ENCODE measurements around the gene ZNF423. TPM values are rescaled to one million over a fixed set of nuclear protein-coding genes. Genes with fewer than 3 reads are reported as not detected.

Gene ZNF423
- total RNA-seq, 2 experiments from 2014 or later: not detected

DNA sequence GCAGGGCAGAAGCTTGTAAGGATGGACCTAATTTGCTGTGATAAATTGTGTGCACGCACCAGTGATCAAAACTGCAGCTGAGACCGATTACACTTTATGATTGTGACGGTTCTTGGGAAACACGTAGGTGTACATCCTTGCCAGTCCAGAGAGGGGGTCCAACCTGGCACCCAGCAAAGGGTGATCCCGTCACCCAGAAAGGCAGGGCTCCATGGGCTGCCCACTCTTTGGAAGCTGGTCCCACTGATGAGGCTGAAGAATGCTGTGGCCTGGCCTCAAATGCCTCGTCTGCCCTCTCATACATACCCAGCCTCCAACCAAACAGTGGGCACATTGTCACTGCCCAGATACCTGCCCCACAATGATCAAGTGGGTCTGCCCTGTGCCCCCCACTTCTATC, 350.4 kb downstream of the ZNF423 start:
- Mint-ChIP-seq H3K27ac (no peak overlapping the region), H3K9me3 (no peaks in the 10 kb centered on the region), H3K4me3 (no peak overlapping the region), H3K36me3 (ENCODE audit: low read depth) (no peaks in the 10 kb centered on the region), H3K27me3 (no peaks in the 10 kb centered on the region), H3K4me1 (ENCODE audit: low read depth) (no peaks in the 10 kb centered on the region)
- ChIA-PET CTCF (no interaction called here), POLR2A (no interaction called here)
- TF ChIP-seq, protein P1, sequence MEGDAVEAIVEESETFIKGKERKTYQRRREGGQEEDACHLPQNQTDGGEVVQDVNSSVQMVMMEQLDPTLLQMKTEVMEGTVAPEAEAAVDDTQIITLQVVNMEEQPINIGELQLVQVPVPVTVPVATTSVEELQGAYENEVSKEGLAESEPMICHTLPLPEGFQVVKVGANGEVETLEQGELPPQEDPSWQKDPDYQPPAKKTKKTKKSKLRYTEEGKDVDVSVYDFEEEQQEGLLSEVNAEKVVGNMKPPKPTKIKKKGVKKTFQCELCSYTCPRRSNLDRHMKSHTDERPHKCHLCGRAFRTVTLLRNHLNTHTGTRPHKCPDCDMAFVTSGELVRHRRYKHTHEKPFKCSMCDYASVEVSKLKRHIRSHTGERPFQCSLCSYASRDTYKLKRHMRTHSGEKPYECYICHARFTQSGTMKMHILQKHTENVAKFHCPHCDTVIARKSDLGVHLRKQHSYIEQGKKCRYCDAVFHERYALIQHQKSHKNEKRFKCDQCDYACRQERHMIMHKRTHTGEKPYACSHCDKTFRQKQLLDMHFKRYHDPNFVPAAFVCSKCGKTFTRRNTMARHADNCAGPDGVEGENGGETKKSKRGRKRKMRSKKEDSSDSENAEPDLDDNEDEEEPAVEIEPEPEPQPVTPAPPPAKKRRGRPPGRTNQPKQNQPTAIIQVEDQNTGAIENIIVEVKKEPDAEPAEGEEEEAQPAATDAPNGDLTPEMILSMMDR (IDR thresholded peaks at IDR 0.05): no peak
- intact Hi-C loops (cut with micrococcal nuclease): no loop called here
- DNase-seq (no peak), ATAC-seq (no peak)

DNA sequence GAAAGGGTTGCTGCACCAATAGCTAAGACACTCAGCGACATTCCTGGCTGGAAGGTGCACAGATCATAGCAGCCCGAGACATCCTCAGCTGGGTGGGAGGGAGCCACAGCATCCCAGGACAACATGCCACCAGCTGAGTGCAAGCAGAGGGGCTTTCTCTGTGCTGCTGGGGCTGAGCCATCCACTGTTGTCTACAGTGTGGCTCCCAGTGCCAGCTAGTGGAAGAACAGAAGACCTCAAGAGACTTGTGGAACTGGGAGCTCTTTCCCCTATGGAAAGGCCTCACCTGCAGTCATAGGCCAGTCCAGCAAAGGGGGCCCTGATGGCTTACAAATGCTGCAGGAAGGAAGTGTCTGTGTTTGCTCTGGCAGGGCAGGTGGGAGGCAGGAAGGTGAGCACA, 351.3 kb downstream of the ZNF423 start:
- ChIA-PET CTCF (interaction anchor here (1.2 to 1.3 kb wide), 2 partner anchors 11 to 12 kb away, joined by 3 read pairs; no protein-coding TSS in a partner anchor), POLR2A (no interaction called here)
- Mint-ChIP-seq H3K27ac (no peak overlapping the region), H3K27me3 (no peaks in the 10 kb centered on the region), H3K4me3 (no peak overlapping the region), H3K9me3 (no peaks in the 10 kb centered on the region), H3K4me1 (ENCODE audit: low read depth) (no peaks in the 10 kb centered on the region), H3K36me3 (ENCODE audit: low read depth) (no peaks in the 10 kb centered on the region)
- intact Hi-C loops (cut with micrococcal nuclease): no loop called here
- TF ChIP-seq, protein P1 (IDR thresholded peaks at IDR 0.05): no peak
- no peak for DNase-seq
- ATAC-seq: no peak

DNA sequence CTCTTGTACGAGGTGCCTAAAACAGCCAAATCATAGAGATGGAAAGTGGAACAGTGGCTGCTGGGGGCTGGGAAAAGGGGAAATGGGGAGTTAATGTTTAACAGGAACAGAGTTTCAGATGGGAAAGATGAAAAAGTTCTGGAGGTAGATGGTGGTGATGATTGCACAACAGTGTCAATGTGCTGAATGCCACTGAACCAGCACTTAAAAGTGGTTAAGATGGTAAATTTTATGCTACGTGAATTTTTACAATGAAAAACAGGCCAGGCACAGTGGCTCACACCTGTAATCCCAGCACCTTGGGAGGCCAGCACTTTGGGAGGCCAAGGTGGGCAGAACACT, 351.9 kb downstream of the ZNF423 start:
- no peaks in the 10 kb centered on the region for H3K9me3 Mint-ChIP-seq
- intact Hi-C loops (cut with micrococcal nuclease): no loop called here
- ChIA-PET CTCF (interaction anchor here (1.2 to 1.3 kb wide), 2 partner anchors 11 to 12 kb away, joined by 3 read pairs; no protein-coding TSS in a partner anchor), POLR2A (no interaction called here)
- no peak overlapping the region for H3K4me3 Mint-ChIP-seq
- TF ChIP-seq, protein P1 (IDR thresholded peaks at IDR 0.05): no peak
- no peak for DNase-seq
- H3K4me1 Mint-ChIP-seq (ENCODE audit: low read depth): no peaks in the 10 kb centered on the region
- H3K27me3 Mint-ChIP-seq: no peaks in the 10 kb centered on the region
- no peak for ATAC-seq
- no peaks in the 10 kb centered on the region for H3K36me3 Mint-ChIP-seq (ENCODE audit: low read depth)
- H3K27ac Mint-ChIP-seq: no peak overlapping the region

DNA sequence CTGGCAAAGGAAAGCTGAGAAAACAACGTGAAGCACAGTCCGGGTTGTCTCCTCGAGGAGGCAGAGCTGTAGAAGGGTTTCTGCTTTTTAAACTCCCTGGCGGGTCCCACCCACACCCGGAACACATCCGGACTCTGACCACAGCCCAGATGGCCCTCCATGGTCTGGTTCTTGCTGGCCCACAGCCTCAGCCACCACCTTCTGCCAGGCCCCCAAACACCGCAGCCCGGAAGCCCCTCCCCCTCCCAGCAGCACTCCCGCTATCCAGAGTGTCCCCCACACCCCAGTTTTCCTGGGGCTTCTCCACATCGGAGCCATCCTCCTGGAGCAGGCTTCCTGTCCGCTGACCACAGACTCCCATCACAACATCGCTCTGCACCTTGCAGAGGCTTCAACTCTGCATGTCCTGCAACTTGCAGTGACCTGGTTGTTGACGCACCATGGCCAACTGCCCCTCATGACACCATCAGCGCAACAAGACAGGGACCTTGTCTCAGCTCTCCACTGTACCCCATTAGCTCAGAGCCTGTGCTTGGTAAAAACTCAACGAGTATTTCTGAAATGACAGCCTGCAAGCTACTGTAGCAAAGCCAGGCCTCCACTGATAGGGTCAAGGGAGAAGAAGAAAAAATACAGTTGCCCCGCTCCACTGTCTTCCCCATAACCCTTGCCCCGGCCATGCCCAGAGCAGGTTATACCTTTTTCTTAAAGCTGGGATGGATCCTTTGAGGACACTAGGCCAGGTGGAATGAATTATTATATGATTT, 352.5 kb downstream of the ZNF423 start:
- ChIA-PET CTCF (interaction anchor here (1.2 to 1.3 kb wide), 2 partner anchors 10 to 11 kb away, joined by 3 read pairs; no protein-coding TSS in a partner anchor), POLR2A (no interaction called here)
- Mint-ChIP-seq H3K9me3 (no peaks in the 10 kb centered on the region), H3K36me3 (ENCODE audit: low read depth) (no peaks in the 10 kb centered on the region), H3K4me3 (no peak overlapping the region), H3K27me3 (no peaks in the 10 kb centered on the region), H3K27ac (no peak overlapping the region), H3K4me1 (ENCODE audit: low read depth) (no peaks in the 10 kb centered on the region)
- intact Hi-C loops (cut with micrococcal nuclease): no loop called here
- TF ChIP-seq, protein P1 (IDR thresholded peaks at IDR 0.05): no peak
- DNase-seq: no peak
- no peak for ATAC-seq

DNA sequence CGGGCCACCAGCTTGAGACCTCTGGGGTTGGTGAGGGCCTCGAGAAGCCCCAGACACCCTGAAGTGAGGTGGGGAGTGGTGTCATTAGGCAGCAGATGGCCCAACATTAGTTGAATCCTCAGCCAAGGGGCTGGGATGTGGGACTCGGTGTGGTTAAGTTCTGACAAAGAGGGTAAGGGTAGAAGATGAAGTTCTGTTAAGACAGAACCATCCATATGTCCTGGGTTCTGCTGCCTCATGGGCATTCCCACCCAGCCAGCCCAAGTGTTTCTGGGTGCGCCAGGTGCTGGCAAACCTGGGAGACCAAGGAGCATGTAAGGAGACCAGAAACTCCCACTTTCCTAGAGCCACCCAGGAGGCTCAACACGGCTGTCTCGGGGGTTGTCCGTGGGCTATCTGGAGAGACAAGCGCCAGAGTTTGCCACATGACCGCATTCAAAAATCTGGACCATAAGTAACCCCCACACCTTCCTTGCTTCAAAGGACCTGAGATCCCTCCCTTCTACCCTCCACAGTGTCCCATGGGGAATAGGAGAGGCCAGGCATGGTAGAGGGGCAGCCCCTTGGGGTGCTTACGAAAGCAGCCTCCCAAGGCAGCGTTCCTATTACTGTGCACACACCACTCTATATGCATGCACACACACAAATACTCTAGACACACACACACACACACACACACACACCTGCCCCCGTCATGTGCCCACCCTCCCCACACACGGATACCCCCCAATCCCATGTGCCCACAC, 353.6 kb downstream of the ZNF423 start:
- ChIA-PET POLR2A (no interaction called here), CTCF (interaction anchor here (0.9 kb wide), 1 partner anchor 91 kb away, joined by 3 read pairs; no protein-coding TSS in a partner anchor)
- TF ChIP-seq, protein P1 (IDR thresholded peaks at IDR 0.05): no peak
- no peak for DNase-seq
- no peak overlapping the region for H3K27ac Mint-ChIP-seq
- H3K4me1 Mint-ChIP-seq (ENCODE audit: low read depth): no peaks in the 10 kb centered on the region
- H3K27me3 Mint-ChIP-seq: no peaks in the 10 kb centered on the region
- H3K9me3 Mint-ChIP-seq: no peaks in the 10 kb centered on the region
- no peaks in the 10 kb centered on the region for H3K36me3 Mint-ChIP-seq (ENCODE audit: low read depth)
- intact Hi-C loops (cut with micrococcal nuclease): no loop called here
- no peak overlapping the region for H3K4me3 Mint-ChIP-seq
- no peak for ATAC-seq

All from activated CD8-positive, alpha-beta T cell treated with anti-CD3 and anti-CD28 coated beads for 36 hours (primary cell).